NCI-H524 treated with DMSO at 0.1 percent for 48 hours (cell line): ENCODE data around the gene CHD2.

Experiments
- DNase-seq: peaks from one replicate; lab custom pipeline; 2025; lab: John Stamatoyannopoulos, UW

Gene CHD2

DNA sequence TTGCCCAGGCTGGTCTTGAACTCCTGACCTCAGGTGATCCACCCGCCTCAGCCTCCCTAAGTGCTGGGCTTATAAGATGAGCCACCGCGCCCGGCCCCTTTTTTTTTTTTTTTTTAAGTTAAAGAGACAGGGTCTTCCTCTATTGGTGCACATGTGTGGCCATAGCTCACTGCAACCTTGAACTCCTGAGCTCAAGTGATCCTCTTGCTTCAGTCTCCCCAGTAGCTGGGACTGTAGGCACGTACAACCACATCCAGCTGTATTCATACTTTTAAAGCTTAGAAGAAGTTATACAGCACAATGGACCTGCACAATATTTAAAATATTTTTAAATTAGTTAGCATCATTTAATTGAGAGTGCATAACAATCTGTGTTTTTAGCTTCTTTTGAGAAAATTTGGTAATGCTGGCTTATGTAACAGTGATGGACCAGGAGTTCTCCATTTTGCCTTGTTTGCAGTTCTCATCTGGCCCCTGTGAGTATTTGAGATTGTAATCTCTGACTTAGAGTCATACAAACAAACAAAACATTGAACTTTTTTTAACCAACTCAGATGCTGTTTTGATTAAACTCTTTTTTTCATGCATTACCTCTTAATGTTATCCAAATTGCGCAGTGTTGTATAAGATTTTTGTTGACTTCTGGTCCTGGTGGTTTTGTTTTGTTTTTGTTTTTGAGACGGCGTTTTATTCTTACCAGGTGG, 33.0 kb downstream of the CHD2 start:
- DNase-seq = no peak

DNA sequence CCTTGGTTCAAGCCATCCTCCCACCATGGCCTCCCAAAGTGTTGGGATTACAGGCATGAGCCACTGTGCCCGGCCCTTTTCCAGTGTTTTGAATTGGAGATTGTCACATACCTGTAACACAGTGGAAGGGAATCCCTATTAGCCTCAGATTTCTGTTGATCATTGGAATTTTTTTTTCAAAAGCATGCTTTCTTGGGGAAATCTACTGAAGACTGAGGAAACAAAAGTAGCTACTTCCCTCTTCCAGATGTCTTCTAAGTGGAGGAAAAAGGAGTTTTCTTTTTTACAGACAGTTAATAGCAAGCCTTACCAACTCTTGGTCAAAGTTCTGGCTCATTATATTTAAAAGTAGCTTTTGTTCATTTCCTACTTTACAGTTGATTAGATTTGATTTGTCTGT, 33.7 kb downstream of the CHD2 start:
- DNase-seq = no peak

GRCh38 chr15:92934716-92935115, 34.6 kb downstream of the CHD2 start:
- DNase-seq = no peak

DNA sequence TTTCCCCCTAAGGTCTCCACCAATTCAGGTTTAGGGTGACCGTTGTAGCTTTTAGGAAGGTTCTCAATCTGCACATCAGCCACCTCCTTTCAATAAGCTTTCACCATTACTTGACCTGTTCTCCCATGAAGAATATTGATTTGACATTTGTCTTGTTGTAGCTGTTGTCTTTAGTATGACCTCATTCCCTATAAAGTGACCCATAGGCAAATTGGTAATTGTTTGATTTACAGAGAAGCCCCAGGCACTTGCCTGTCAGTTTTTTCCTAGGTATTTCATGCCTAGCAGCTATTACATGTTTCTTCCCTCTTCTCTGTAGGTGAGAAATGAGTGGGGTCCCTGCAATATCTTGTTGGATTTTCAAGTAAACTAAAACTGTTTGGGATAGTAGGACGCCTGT, 36.0 kb downstream of the CHD2 start:
- DNase-seq = no peak

GRCh38 chr15:92936693-92937092, 36.6 kb downstream of the CHD2 start:
- no peak for DNase-seq

DNA sequence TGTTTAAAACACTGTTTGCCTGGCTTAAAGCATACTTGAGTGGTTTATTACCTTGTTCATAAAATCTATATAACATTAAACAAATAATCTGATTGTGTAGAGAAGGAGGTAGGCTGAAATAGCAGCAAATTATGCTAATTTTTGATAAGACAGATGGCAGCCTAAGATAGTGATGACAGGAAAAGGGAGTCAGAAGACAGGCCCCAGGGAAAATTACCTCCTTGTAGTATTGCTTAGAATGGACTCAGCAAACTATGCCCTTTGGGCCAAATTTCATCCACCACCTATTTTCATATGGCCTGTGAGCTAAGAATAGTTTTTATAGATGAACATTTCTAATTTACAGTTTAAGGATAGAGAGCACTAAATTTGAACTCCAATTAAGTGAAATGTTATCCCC, 37.8 kb downstream of the CHD2 start:
- peak; percentile 17 for DNase-seq

DNA sequence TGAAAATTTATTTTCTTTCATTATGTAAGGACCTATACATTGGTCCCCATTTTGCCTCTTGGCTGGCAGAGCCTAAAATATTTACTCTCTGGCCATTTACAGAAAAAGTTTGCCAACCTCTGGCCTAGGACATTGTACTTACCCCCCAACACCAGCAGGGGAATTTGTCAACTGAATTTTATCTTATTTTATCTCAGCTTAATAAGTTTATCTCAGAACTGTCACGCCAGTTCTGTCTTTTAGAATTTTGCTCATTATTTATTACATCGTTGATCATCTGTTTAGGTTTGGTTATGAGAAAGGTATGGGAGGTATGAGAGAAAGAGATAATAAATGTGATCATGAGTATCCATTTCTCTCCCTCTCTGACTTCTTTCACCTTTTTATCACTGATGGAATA, 38.3 kb downstream of the CHD2 start:
- DNase-seq = no peak

DNA sequence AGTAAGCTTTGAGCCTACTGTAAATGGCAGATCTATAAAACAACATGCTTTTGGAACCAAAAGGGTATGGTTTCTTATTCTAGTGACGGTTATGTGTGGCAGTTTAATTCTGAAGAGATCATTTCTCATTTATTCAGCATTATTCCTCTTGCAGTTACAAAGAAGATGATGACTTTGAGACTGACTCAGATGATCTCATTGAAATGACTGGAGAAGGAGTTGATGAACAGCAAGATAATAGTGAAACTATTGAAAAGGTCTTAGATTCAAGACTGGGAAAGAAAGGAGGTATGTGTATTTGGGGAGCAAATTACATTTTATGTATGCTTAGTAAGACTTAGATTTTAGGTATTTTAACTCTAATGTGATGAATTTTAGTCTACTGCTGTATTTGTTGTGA, 41.5 kb downstream of the CHD2 start:
- DNase-seq = no peak

- DNase-seq = no peak
These were observed 42.6 kb downstream of the CHD2 start for GRCh38 chr15:92942706-92943105.

- no peak for DNase-seq
These were observed 43.5 kb downstream of the CHD2 start for GRCh38 chr15:92943581-92943980.

GRCh38 chr15:92944946-92945521, 44.9 kb downstream of the CHD2 start:
- no peak for DNase-seq

GRCh38 chr15:92947071-92947730, 47.1 kb downstream of the CHD2 start:
- no peak for DNase-seq

DNA sequence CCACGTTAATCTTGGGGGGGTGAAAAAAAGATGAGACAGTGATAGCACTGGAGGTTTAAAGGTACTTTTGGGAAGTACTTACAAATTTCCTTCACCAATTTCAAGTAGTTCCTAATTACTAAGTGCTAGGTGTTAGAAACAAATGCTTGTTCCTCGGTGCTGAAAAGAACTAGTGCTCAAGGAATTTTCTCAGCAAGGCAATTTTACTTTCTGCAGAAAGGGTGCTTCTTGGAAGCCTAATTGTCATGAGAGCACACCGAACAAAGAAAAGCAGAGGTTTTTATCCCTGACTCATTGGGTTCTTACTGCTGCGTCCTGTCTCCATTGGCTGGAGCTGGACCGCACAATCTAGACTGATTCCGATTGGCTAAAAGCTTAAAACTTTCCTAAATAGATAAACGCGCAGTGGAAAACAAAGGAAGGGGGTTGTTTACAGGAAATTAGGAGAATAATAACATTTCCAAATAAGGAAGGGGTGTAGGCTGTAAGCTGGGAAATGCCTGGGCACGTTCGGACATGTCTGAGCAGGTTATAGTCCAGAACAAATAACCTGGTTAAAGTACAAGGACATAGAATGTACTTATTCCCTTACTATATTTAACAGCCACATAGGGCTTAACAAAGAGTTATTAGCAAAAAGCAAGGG, 49.6 kb downstream of the CHD2 start:
- DNase-seq = no peak

DNA sequence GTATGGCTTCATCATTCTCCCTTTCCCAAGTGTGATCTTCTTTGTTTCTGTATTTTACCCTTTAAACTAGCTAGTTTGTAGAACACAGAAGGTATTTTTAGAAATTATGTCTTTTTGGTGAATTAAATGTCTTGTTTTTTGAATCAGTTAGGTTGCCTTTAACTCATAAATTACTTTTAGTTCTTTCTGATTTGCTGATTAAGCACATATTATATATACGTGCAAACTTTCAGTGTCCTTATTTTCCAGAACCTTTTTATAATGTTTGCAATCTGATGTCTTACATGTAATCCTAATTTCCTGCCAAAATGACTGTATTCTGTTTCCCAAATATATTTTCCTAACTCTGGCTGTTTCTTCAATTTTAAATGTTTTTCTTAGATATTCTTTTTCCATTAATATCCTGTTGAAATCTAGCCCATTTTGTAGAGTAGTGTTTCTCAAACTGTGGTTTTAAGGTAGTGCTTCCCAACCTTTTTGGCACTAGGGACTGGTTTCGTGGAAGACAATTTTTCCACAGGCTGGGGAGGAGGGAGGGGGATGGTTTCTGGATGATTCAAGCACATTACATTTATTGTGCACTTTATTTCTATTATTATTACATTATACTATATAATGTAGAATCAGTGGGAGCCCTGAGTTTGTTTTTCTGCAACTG, 51.8 kb downstream of the CHD2 start:
- no peak for DNase-seq

DNA sequence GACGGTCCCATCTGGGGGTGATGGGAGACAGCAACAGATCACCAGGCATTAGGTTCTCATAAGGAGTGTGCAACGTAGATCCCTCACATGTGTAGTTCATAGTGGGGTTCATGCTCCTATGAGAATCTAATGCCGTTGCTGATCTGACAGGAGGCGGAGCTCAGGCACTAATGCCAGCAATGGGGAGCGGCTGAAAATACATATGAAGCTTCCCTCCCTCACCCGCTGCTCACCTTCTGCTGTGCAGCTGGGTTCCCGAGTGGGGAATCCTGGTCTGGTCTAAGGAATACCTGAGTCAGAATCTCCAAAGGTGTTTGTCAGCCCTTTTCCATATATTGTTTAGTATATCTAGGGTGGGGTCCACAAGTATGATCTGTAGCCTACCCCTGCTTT, 52.3 kb downstream of the CHD2 start:
- DNase-seq = no peak

- DNase-seq = no peak
These were observed 53.4 kb downstream of the CHD2 start for GRCh38 chr15:92953566-92953965.

DNA sequence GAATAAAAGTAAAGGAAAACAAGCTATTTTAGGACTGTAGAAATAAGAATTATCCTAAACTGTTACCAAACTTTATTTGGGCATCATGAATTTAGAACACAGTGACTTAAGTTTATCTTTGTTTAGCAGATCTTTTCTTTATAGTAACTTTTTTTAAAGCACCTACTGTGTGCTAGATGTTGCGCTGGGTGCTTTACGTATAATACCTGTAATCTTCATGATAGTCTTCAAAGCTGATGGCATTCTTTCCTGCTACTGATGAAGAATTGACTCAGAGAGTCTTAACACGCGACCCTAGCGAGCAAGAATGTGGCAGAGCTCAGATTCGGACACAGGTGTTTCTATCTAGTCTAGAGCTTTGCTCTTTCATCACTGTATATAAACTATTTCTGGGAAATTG, 53.9 kb downstream of the CHD2 start:
- no peak for DNase-seq

DNA sequence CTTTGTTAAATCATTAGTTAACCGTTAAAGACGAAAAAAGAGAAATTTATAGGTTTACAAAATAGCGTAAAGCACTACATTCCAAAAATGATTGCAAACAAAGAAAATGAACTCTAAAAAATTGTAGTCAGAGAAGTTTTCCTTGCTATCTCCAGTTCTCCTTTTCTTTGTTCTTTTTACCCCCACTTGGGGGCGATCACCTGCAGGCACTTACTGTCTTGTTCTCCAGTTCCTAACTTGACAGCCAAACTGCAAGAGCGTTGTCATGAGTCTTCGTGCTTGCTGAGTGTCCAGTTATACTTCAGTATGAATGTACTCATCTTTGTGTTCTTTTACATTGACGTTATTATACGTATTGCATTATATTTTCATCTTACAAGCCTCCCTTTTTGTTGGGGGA, 54.5 kb downstream of the CHD2 start:
- DNase-seq = no peak

GRCh38 chr15:92955706-92956105, 55.6 kb downstream of the CHD2 start:
- DNase-seq = no peak

- no peak for DNase-seq
These were observed 58.0 kb downstream of the CHD2 start for GRCh38 chr15:92958105-92958504.

- DNase-seq = no peak
These were observed 59.1 kb downstream of the CHD2 start for GRCh38 chr15:92959219-92959618.

- no peak for DNase-seq
These were observed 61.0 kb downstream of the CHD2 start for GRCh38 chr15:92960996-92961681.
